Muscle layer of duodenum (tissue), 2 donors: Measurements from ENCODE around the gene UBXN6.

Experiments
- H3K27ac ChIP-seq: one replicate; pipeline ENCODE4 v1.7.0; 2013; ENCODE audit warnings: mild to moderate bottlenecking, low read length
- H3K27me3 ChIP-seq: one replicate; pipeline ENCODE4 v1.7.0; 2013; ENCODE audit warnings: low read depth, mild to moderate bottlenecking, control low read depth, low read length
- H3K36me3 ChIP-seq, 2 donors: one replicate each; pipeline ENCODE4 v1.7.0; 2013; ENCODE audit warnings: low read length in 2 of 2, control low read depth in 1 of 2, mild to moderate bottlenecking in 1 of 2; ENCODE audit not compliant: insufficient read depth in 2 of 2, control insufficient read depth in 1 of 2
- H3K4me1 ChIP-seq, 2 donors: one replicate each; pipeline ENCODE4 v1.7.0; 2013; ENCODE audit warnings: low read length in 2 of 2, mild to moderate bottlenecking in 2 of 2, control low read depth in 1 of 2, moderate library complexity in 1 of 2; ENCODE audit not compliant: insufficient read depth in 2 of 2, control insufficient read depth in 1 of 2
- H3K4me3 ChIP-seq, 2 donors: one replicate each; pipeline ENCODE4 v1.7.0; 2013; ENCODE audit warnings: low read length in 2 of 2, low read depth in 1 of 2, mild to moderate bottlenecking in 1 of 2
- H3K9me3 ChIP-seq, 2 donors: one replicate each; pipeline ENCODE4 v1.7.0; 2013; ENCODE audit warnings: low read length in 2 of 2, control low read depth in 1 of 2, mild to moderate bottlenecking in 1 of 2; ENCODE audit not compliant: control insufficient read depth in 1 of 2
- donor health status: healthy.

UBXN6 gene

DNA sequence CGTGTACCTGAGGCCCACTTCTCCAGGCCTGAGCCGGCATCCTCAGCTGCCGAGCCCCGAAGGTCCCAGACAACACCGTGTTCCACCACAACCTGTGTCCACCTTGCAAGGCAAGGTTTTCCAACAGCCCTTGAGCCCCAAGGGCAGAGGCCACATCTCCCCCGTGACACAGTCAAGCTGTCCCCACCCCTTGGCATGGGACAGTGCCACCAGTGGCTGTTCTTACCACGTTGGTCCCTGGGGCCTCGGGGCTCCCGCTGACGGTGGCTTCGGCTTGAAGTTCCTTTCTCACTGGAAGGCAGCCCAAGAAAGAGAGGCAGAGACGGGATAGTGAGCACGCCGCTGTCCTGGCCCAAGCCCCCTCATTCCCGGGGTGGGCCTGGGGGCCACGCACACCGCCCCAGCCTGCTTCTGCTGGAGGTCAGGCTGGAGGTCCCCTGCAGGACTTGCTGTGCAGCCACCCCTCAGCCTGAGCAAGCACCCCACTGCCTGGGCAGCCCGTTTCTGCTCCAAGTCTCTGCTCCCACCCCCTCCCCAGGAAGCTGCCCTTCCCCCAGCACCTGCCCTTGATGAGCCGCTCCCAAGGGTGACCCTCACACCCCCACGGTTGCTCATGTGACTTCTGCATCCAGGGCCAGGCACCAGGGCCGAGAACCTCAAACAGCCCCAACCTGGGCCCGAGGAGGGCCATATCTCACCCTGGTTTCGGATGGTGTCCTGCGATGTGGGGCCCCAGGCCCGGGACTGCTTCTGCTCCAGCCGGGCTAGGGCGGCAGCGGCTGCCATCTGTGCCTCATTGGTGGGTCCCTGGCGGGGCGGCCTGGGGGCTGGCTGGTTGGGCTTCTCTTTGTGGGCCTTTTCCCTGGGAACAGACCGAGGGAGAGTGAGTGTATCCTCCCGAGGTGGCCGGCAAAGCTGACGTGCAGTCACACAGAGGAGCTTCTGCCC, 4.1 kb downstream of the UBXN6 start:
- Histone ChIP-seq H3K36me3 (peaks cover 21 to 55% of the 10 kb centered on the region in 2 donors), H3K27me3 (no peaks in the 10 kb centered on the region), H3K27ac (no peak overlapping the region), H3K4me1 (peaks cover 0 to 37% of the 10 kb centered on the region in 2 donors), H3K4me3 (no peak overlapping the region), H3K9me3 (no peaks in the 10 kb centered on the region)

DNA sequence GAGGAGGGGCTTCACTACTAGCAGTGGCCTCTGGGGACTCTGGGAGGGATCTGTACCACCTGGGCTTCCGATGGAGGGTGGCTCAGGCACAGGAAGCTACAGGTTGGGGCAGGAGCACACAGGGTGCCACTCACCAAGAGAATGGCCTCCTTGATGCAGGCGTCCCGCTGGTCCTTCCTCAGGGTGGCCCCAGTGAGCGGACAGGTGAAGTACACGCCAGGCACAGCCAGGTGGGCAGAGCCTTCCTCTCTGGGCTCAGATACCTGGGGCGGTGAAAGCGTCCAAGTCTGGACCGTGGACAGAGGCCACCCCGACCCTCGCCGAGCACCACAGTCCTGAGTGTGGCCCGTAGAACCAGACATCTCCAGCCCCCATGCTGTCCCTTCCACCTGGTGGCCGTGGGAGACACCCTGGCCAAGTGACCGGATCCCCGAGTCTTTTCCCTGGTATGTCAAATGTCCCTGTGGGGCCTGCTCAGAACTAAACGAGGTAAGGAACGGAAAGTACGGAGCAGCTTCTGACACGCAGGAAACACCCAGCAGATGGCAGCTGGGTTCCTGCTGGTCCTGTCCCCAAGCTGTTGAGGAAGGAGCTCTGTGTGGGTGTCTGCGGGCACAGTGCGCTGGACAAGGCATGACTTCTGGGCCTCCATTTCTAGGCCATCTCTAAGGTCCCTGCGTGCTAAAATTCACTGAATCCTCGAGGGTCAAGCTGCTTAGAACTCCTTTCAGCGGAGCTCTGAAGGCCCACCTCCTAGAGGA, 5.2 kb downstream of the UBXN6 start:
- H3K27ac ChIP-seq: no peak overlapping the region
- peaks cover 0 to 39% of the 10 kb centered on the region in 2 donors for H3K4me1 ChIP-seq
- no peaks in the 10 kb centered on the region for H3K9me3 ChIP-seq
- no peaks in the 10 kb centered on the region for H3K27me3 ChIP-seq
- no peak overlapping the region for H3K4me3 ChIP-seq
- peaks cover 27 to 66% of the 10 kb centered on the region in 2 donors for H3K36me3 ChIP-seq

DNA sequence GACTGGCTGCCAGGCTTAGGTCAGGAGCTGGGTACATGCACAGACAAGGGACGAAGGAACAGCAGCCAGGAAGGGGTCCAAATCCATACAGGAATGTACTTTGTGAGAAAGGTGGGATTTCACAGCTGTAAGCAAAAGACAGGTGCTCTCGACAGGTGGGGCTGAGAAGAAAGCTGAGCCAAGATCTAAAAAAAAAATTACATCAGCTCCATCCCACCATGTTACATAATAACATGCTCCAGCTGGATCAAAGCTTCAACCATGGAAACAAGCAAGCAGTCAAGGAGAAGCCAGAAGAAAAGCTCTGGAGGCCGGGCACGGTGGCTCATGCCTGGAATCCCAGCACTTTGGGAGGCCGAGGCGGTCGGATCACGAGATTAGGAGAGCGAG, 8.0 kb downstream of the UBXN6 start:
- Histone ChIP-seq H3K27me3 (no peaks in the 10 kb centered on the region), H3K4me1 (peaks cover 0 to 18% of the 10 kb centered on the region in 2 donors), H3K4me3 (no peak overlapping the region), H3K9me3 (no peaks in the 10 kb centered on the region), H3K36me3 (peaks cover 42 to 94% of the 10 kb centered on the region in 2 donors), H3K27ac (no peak overlapping the region)

DNA sequence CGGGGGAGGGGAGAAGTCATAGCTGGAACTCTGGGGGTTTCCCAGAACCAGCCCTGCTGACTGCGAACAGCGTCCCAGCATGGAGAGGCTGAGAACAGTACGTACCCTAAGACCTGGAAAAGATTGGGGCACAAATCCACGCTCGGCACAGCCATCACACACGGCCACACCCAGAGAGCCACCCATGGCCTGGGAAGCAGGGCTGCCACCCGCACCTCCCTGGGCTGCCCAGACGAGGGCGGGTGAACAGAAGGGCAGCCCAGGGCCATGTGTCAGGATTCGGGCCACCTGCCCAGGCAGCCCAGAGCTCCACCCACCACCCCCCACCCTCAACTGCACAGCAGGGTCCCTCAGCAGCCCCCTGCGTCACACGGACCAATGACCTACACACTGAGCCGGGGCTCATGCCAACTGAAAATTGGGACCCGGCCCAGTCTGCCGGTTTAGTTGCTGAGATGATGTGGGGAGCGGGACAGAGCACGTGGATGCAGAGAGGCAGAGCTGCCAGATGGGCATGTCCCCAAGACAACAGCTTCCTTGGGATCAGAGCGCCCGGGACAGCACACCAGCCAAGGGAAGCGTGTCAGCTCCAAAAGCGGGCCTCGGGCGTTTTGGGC, 8.5 kb downstream of the UBXN6 start:
- H3K27me3 ChIP-seq: no peaks in the 10 kb centered on the region
- H3K9me3 ChIP-seq: no peaks in the 10 kb centered on the region
- peaks cover 0 to 13% of the 10 kb centered on the region in 2 donors for H3K4me1 ChIP-seq
- peaks cover 44 to 96% of the 10 kb centered on the region in 2 donors for H3K36me3 ChIP-seq
- no peak overlapping the region for H3K4me3 ChIP-seq
- H3K27ac ChIP-seq: no peak overlapping the region

DNA sequence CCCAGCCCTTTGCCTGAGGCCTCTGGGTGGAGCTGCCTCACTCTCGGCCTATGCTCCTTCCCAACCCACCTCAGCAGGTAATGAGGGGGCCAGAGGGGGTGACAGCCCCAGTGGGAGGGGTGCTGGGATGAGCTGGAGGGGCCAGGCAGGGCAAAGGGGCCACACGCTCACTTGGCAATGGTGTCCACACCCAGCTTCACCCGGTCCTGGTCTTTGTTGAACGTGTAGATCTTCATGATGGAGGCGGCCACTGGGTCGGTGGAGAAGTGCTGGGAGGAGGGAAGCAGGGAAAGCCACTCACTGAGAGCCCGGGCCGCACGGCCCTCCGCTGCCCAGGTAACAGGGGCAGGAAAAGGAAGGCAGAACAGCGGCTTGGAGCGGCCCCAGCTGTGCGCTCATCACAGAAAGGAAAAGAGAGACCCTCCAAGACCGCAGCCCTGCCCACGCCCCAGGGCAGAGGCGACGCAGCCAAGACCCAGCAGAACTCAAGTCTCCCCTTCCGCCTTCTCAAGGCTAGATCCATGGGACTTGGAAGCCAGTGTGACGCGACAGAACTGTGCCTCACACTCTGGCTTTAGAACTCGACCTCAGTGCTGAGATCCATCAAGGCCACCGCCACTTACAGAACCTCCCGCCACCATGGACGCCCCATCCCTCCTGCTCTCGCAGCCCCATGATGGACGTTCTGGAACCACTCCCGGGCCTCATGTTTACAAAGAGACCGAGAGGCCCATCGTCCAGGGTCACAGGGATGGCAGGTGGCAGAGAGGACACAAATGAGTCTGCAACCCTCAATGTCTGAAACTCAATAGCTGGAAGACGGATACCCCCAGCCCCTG, 9.2 kb downstream of the UBXN6 start:
- H3K36me3 ChIP-seq: peaks cover 42 to 96% of the 10 kb centered on the region in 2 donors
- no peaks in the 10 kb centered on the region for H3K9me3 ChIP-seq
- no peak overlapping the region for H3K27ac ChIP-seq
- H3K27me3 ChIP-seq: no peaks in the 10 kb centered on the region
- peaks cover 0 to 13% of the 10 kb centered on the region in 2 donors for H3K4me1 ChIP-seq
- H3K4me3 ChIP-seq: no peak overlapping the region

DNA sequence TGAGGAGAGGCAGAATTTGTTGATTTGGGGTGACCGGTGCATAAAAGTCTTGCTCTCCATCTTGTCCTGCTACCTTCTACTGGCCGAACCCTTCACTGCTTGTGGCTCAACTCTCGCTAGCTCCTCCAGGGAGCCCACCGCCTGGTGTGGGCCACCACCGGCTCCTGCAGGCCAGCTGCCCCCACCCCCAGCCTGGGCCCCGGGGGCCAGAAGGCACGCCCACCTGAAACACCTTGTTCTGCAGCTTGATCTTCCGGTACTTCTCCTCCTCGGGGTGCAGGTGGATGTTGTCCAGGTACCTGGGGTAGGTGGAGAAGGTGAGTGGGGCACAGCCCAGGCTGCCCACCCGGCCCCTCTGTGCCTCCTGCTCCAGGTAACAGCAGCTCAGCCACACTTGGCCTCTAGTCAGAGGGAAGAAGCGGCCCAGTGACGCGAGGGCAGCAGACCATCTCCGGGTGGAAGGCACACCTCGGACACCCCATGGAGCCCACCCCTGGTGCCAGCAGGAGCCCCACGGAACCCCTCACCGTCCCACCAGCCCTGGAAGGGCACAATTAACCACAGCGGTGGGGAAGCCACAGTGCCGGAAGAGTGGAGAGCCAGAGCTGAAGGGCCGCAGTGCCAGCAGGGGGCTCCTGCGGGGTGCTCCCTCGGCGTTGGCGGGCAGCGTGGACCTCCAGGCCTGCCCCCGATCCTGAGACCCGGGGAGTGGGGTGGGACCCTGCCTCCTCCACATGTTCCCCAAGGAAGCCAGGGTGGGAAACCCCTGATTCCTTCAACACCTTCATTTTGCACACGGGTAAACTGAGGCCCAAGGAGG, 10.1 kb downstream of the UBXN6 start:
- H3K9me3 ChIP-seq: no peaks in the 10 kb centered on the region
- no peak overlapping the region for H3K4me3 ChIP-seq
- H3K36me3 ChIP-seq: peaks cover 34 to 88% of the 10 kb centered on the region in 2 donors
- no peaks in the 10 kb centered on the region for H3K27me3 ChIP-seq
- H3K4me1 ChIP-seq: peaks cover 0 to 13% of the 10 kb centered on the region in 2 donors
- H3K27ac ChIP-seq: no peak overlapping the region

DNA sequence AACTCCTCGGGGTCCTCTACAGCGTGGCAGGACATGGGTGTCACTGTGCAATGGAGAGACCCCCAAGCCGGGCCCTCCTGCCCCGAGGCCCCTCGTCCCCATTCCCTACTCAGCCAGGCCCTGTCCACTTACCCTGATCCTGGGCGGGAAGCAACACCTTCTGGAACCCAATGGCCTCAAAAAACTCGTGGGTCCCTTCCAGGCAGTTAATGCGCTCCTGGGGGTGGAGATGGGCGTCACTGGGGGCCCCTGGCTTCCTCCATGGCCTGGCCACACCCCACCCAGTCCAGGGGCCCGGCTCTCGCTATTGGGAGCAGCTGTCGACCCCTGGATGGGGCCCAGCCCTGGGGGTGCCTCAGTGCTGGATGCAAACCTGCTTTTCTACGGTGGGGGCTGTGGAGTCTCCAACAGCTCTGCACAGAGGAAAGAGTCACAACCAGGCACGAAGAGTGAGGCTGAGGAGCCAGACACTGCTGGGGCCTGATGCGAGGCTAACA, 10.8 kb downstream of the UBXN6 start:
- H3K4me1 ChIP-seq: peaks cover 0 to 13% of the 10 kb centered on the region in 2 donors
- H3K27me3 ChIP-seq: no peaks in the 10 kb centered on the region
- no peaks in the 10 kb centered on the region for H3K9me3 ChIP-seq
- no peak overlapping the region for H3K27ac ChIP-seq
- no peak overlapping the region for H3K4me3 ChIP-seq
- peaks cover 34 to 81% of the 10 kb centered on the region in 2 donors for H3K36me3 ChIP-seq

DNA sequence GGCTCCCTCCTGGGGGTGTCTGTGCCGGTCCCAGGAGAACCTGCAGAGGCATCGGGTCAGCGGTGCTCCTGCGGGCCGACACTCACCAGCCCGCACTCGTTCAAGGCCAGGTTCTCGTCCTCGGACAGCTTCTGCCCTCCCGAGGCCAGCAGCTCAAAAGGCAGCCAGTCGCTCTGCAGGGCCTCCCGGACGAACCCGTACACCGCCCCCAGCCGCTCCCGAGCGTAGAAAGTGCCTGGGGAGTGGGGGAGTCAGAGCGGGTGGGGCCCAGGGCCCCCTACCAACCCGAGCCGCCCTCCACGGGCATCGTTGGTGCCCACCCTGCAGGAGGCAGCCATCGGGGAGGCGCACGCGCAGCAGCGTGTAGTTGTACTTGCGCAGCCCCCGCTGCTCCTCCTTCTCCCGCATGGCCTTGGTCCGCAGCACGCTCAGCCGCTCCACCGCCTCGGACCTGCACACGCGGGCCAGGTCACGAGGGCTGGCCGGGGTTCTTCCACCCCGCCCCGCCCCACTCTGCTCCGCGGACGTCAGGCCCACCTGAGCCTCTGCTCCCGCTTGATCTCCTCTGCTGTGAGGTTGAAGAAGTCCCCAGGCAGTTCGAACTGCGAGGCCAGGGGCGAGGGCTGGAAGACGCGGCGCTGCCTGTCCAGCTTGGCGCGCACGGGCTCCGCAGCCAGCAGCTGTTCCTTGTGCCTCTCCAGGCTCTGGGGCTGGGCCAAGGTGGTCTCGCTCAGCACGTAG, 11.5 kb downstream of the UBXN6 start:
- no peak overlapping the region for H3K4me3 ChIP-seq
- H3K27ac ChIP-seq: no peak overlapping the region
- H3K4me1 ChIP-seq: peaks cover 0 to 13% of the 10 kb centered on the region in 2 donors
- no peaks in the 10 kb centered on the region for H3K9me3 ChIP-seq
- H3K27me3 ChIP-seq: no peaks in the 10 kb centered on the region
- peaks cover 34 to 75% of the 10 kb centered on the region in 2 donors for H3K36me3 ChIP-seq

DNA sequence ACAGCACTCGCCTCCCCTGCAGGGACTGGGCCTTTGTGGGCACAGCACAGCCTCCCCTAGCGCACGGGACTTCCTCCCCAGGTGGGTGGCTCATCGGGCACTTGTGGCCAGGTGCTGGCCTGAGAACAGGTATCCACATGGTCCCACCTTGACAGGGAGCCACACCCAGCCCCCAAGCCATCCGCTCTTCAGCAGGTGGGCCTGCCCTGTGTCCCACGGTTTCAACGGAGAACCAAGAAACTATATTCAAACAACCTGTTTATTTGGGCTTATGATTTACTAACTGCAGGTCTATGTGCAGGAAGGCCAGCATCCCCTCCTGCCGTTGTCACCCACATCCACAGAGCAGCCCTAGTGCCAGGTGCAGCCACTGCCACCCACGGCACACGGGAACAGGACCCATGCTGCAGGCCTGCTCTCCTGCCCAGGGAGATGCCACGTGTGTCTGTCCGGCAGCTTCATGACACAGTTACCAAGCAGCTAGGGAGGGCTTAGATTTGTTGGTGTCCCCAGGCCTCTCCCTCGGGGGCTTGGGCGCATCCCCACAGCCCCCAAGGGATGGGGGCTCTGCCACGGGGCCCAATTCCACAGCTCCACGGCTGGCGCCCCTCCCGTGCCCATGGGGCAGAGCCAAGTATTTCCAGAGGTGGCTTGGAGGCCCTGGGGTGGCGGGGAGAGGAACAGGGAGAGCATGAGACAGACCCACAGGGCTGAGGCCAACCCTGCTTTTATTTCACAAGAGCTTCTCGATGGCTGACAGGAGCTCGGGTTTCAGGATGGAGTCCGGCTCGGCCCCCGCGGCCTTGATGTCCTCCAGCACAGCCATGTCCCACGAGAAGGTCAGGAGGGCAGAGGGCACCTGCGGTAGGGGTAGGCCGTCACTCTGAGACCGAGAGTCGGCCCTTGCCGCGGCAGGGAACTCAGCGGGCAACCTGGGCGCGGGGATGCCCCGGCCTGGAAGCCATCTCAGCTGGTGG, 12.5 kb downstream of the UBXN6 start:
- Histone ChIP-seq H3K4me1 (peaks cover 0 to 13% of the 10 kb centered on the region in 2 donors), H3K4me3 (no peak overlapping the region), H3K9me3 (no peaks in the 10 kb centered on the region), H3K36me3 (peaks cover 34 to 65% of the 10 kb centered on the region in 2 donors), H3K27ac (no peak overlapping the region), H3K27me3 (no peaks in the 10 kb centered on the region)
